NCI-H524 (cell line): ENCODE results near the gene PREX1.

Source experiments
- DNase-seq, 2 experiments: peaks; one replicate each; lab custom pipeline; 2025; lab: John Stamatoyannopoulos, UW

PREX1 gene

DNA sequence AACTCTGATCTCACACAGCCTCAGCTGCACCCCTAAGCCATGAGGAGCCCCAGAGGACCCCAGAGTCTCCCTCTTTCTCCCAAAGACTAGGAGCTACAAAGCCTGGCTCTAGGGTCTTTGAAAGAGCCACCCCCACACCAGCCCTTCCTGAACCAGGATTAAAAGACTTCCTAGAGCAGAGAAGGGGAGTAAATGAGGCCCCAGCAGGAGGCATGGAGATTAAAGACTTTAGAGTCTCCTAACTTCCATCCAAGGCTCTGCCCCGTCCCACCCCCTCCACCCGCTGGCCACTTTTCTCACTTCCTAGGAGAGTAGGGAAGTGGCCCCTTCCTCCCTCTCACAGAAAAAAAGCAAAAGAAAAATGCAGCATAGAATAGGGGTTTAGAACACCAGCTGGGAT, 1.7 kb downstream of the PREX1 start:
- DNase-seq, result peak; percentile 73 to 76

DNA sequence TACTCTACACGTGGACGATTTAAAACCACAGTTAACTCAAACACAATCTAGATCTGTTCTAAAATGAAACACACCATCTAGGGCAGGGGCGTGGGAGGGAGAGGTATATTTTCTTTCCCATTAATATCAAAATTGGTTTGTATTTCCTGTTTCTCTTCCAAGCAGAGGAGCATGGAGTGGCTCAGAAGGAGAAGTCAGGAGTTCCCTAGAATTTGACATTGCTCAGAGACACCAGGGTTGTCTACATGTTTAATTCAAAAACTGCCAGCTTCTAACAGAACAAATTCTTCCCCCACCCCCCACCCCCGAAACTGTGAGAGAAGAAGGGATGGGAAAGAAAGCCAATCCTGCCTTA, 2.3 kb downstream of the PREX1 start:
- DNase-seq, result no peak

DNA sequence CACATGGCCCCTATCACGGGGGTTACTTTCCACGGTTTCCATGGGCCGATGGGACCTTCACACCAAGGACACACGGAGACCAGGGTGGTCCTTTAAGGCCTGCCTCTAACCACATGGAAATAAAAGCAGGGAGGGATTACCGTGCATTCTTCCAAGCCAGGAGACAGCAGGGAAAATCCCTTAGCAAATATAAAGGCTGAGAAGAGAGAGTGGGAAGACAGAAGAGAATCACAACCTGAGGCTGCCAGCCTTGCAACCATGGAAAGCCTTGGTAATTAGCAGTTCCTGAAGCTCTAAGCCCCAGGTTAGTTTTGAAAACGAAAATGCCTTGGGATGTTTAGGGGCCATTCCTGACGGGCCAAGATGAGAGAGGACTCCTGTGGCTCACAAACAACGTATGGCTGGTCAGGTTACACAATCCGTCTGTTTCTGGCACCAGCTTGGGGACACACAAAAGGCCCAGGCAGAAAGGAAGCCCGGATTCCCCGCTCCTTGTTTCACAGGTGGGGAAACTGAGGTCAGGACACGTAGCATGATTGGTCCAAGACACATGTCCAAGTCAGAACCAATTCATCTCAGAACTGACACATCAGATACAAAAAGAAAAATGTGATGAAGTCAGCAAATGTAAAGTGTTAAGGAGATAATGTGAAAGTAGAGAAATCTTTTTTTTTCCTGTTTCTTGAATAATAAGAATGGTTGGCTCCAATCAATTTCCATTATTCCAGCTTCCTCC, 2.8 kb downstream of the PREX1 start:
- peak; percentile 54 to 70 for DNase-seq

DNA sequence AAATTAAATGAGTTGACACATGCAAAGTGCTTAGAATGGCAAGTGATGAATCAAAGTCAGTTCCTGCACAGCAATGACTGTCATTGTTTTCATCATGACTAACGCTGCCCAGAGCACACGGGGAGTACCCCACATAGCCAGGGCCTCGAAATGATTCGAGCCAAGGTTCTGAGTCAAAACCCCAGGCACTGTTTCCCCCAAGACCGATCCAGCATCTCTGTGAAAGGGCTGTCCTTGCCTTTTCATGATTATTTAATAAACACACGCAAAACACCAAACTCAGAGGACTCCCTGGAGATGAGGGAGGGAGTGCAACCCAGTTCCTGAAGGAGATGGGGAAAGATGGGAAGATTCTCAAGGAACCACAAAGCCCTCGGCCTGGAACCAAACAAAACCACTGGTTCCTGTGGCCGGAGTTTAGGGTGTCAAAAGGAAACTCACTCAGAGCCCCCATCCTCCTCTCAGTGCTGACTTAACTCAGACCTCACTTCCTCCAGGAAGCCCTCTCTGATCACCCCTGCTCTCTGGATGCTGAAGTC, 3.8 kb downstream of the PREX1 start:
- no peak for DNase-seq

DNA sequence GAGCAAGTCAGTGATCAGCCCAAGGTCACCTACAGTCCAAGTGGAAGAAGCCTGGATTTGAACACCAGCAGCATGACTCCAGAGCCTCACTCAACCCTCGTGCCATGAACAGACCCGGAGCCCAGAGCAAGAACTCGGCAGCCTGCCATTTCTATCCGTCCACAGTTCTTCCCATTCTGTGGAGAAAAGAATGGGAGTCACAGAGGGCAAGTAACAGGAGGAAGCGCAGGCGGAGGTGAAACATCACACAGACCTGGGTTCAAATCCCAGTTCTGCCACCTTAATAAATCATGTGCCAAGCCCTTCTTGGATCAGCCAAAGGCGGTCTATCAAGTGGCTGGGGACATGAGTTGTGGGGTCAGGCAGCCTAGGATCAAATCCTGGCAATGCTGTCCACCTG, 4.3 kb downstream of the PREX1 start:
- no peak for DNase-seq

DNA sequence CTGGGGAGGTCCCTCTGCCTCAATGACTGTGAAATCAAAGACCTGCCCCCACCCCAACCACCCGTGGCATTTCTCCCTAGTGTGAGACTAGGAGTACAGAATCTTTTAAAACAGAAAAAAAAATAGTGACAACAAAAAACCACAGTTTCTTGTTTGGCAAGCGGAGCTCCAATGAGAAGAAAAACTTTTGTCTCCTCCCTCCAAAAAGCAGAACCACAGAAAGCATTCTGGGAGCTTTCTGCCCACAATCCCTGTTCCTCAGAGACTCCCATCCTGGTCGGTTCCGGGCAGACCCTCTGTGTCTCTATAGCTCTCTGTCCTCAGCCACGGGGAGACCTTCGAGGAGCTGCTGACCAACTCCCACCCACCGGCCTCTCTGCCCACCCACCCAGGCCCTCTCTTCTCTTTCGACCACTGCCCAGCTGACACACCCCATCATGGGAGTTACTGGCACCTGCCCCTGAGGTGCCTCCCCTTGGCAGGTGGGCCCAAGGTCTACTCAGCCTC, 4.9 kb downstream of the PREX1 start:
- no peak for DNase-seq

DNA sequence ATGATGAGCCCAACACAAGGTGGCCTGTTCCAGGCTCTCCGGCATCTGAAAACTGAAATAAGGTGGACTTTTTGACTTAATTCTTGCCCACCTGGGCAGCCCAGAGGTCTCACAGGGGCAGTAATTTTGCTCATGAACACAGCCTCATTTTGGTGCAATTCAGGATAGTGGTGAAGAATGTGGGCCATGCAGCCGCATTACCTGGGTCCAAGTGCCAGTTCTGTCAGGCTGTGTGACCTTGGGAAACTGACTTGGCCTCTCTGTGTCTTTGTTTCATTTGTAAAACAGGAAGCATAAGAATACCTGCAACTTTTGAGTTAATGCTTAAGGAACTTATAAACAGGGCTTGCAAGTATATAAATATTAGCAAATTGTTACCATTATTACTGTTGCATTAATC, 5.6 kb downstream of the PREX1 start:
- no peak for DNase-seq

DNA sequence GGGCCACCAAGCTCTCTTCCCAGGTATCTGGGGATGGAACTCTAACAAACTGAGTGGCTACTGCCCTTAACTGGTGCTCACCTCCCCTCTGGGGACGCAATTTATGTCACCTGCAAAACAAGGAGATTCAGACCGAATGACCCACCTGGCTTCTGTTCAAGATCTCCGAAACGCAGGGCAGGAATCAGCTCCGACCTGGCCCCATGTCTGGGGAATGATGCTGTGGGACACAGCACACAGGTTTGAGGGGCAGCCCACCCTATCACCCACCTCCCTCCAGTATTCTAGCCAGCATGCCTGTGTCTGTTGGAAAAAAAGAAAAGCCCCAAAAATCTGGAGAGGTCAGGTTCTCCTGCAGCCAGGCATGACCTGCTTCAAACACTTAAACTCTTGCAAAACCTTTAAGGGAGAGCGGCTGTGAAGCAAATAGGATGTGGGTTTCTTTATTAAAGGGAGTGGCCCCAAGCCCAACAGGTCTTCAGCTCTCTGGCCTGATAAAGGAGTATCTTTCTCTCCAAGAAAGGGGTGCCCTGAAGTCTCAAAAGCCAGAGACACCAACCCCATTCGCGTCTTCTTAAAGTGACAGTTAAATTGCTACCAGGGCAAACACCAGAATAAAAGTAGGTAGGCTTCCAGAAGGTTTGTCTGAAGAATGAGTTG, 6.4 kb downstream of the PREX1 start:
- DNase-seq, result no peak

DNA sequence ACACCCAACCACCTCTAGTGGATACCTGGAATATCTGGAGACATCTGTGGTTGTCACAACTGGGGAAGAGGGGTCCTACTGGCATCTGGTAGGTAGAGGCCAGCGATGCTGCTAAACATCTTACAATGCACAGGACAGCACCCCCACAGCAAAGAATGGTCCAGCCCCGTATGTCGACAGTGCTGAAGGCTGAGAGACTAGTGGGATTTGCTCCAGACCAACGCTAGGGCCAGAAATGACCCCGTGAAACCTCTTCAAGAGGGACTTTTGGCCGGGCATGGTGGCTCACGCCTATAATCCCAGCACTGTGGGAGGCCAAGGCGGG, 7.2 kb downstream of the PREX1 start:
- no peak for DNase-seq

DNA sequence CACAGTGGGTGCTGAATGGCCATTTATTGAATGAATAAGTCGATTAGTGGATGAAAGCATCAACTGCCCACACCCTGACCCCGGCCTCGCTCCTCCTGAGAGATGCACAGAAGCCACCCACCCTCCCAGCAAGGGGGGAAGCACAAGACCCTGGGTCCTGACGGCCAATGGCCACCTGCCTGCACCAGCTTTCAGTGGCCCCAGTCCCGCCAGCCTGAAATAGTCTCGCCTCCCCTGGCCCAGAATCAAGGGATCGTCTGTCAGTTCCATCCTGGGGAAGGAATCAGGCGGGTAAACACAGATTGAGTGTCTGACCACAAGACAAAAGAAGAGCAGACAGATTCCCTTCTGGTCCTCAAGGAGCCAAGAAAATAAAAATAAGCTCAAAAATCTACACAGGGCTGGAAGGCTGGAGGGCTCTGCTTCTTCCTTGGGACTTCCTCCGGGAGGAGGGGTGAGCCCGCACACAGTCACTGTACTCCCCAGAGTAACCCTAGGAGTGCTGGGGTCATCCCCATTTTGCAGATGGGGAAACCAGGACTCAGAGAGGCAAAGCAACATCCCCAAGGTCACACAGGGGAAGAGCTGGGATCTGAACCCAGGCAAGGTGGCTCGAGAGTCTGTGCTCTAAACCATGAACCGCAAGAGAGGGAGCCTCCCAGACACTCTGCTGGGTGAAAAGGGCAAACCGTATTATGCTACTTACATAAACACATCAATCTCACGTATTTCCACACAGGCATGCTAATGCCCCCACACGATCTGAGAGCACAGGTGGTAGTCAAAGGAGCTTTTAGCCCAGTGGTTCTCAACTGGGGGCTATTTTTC, 7.8 kb downstream of the PREX1 start:
- DNase-seq, result no peak

DNA sequence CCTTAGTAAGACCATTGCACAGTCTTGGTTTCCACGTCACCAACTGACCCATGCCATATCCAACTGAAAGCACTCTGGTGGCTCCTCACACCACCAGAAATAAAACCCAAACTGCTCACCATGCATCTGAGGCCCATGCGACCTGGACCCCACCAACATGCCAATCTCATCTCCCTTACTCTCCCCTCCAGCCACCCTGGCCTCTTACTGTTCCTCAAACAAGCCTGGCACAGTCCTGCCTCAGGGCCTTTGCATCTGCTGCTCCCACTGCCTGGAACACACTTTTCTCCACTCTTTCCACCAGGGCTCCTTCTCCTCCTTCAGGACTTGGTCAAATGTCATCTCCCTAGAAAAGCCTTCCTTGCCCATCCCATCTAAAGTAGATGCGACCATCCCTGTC, 8.7 kb downstream of the PREX1 start:
- DNase-seq, result no peak

DNA sequence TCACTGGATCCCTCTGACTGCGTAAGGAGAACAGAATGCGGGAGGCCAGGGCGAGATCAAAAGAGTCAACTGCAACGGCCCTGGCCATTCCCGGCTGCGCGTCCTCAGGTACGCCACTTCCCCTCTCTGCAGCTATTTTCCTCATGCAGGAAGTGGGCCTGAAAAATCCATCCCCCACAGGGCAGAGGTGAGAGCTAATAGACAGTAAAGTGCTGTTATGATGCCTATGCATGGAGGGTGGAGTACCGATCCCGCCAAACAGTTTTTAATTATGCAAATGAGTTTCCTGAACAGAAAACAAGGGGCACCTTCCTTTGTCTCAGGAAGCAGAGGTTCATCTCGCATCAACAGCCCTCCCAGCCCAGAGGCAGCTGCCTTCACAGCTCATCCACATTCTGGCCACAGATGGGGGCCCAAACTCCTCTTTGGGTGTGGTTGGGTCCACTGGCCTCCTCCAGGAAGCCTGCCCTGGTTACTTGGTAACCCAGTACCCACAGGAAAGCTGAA, 9.3 kb downstream of the PREX1 start:
- DNase-seq, result no peak

DNA sequence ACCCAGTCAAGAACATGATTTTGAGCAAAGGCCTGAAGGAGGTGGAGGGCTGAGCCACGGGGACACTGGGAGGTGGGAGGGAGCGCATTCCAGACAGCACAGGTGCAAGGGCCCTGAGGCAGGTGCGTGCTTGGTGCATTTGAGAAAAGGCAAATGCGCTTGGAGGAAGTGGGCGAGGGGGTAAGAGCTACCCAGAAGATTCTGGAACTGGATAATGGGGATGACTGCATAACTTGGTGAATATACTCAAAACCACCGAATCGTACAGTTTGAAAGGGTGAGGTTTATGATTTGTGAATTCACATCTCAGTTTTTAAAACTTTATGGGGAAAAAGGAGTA, 9.8 kb downstream of the PREX1 start:
- no peak for DNase-seq

DNA sequence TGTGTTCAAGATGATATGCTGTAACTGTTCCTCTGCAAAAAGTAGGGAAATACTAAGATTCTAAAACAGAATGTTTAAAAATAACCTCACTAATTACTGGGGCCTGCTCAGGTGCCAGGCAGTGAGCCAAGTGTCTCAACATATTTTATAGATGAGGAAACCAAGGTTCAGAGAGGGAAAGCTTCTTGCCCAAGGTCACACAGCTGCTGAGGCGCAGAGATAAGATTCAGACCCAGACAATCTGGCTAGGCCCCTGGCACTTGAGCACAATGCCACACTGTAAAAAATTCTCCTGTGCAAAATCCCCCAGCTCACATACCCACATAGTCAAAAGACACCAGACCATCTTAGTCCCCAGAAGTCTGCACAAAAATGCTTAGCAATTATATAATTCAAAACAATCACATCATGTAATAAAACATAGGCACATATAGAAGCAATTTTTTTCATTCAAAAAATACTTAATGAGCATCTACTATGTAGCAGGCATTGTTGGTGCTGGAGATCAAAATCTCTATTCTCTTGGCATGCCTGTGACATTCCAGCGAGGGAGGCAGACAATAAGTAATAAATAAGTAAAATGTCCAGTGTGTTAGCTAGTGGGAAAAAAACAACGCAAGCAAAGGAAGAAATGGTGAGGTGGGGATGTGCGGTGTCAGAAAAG, 10.3 kb downstream of the PREX1 start:
- DNase-seq, result no peak

DNA sequence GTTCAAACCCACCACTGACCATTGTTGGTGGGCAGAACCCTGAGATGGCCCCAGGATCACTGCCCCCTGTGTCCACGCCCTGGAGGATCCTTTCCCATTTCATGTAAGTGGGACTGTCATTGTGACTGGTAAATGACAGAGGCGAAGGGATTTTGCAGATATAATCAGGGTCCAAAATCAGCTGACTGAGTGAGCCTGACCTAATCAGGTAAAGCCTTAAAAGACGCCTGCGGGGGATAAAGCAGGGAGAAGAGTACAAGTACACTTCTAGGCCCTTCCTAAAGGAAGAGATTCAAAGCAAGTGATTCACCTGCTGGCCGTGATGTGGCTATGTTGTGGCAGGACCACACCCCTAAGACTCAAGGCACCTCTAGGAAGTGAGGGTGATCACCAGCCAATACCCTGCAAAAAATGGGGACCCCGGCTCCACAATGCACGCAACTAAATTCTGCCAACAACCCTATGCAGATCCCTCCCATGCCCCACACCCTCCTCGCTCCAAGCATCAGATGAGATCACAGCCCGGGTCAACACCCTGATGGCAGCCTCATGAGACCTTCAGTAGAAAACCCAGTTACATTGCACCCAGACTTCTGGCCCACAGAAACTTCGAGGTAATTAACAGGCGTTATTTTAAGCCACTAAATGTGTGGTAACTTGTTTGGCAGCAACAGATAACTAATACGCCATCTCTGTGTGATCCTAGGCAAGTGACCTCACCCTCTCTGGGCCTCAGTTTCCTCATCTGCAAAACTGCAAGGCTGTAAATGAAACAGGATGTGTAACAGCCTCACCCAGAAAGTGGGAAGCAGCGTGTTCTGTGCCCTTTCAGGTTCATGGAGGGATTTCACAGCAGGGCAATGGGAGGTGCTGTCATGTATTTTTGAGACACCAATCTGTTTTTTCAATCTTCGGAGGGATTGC, 11.3 kb downstream of the PREX1 start:
- DNase-seq, result no peak

DNA sequence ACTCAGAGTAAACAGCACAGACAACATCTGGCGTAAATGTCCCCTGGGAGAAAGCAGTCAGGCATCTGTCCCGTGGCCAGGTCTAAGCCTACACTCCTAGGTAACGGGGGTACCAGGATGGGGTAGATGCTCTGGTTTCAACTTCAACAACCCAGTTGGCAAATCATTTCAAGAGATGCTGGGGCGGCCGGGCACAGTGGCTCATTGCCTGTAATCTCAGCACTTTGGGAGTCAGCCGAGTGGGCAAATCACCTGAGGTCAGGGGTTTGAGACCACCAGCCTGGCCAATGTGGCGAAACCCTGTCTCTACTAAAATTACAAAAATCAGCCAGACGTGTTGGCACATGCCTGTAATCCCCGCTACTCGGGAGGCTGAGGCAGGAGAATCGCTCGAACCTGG, 12.3 kb downstream of the PREX1 start:
- DNase-seq, result peak; percentile 45 to 77

DNA sequence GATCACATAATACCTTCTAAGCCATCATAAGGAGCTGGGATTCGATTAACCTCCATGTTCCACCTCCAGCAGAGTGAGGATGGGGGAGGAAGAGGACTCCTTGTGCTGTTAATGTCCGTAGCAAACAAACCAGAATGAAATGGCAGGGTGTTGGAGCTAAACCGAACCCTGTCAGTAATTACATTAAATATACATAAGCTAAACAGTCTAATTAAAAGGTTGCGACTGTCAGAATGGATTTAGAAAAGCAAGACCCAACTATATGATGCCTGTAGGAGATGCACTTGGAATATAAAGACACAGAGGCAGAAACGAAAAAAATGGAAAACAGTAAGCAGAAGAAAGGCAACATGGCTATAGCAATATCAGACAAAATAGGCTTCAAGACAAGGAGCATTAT, 13.2 kb downstream of the PREX1 start:
- DNase-seq, result no peak

DNA sequence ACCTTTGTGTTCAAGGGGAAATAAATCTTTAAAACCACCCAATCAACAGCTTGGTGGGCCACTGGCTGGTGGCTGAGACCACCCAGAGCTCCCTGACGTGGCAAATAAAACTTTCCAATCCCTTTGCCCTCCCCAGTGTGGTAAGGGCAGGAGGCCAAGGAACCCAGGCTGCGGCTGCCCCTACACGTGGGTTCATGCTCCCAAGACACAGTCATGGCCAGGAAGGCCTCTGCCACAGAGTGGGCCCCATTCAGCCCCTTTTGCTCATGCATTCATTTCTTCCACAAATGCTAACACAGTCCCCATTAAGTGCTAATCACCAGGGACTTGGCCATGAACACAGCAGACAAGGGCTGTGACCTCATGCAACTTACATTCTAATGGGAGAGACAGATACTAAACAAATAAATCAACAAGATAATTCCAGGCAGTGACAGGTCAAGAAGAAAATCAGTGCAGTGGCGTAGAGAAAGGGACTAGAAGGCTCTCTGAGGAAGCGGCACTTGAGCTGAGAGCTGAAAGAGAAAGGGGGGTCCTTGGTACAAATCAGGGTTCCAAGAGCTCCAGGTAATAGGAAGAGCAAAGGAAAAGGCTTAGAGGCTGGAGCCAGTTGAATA, 13.8 kb downstream of the PREX1 start:
- DNase-seq, result no peak

DNA sequence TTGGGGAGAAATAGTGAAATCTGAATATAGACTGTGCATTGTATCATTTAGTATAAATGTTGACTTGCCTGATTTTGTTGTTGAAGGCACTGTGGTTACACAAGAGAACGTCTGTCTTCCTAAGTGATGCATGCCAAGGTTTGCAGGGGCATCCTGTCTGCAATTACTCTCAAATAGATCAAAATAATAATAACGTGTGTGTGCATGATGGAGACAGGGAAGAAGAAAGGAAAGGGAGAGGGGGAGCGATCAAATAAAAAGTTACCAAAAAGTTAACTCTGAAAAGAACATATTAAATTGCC, 14.4 kb downstream of the PREX1 start:
- DNase-seq, result no peak

DNA sequence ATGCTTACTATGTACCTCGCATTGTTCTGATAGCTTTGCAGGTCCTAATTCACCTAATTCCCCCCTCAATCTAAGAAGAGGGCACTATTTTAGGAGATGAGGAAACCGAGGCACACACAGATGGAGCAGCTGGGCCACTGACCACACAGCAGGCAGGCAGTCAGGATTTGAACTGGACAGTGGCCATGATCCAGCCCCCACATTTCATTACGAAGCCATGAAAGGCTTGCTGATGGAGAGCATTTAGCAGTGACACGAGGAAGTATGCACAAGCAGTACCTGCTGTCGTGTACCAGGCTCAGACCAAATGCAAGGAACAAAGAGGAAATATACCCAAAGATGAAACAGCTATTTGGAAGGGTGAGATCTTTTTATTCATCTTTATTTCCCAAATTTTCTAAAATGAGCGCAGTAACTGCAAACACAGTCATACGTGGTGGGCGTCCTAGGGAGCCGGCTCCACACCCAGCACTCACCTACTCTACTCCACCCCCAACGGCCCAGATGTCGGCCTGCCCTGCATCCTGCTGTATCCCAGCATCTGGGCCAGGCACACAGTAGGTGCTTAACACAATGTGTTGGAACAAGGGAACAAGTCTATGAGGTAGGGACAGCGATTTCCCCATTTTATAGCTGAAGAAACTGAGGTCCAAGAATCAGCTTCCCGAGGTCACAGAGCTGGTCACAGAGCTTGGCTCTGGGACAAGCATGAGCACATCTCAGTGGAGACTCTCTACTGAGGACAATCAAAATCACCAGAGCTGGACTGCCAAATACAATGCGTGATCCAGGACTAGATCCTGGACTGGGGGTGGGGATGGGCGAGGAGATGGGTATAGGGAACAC, 15.0 kb downstream of the PREX1 start:
- no peak for DNase-seq
